CD4-positive, alpha-beta T cell treated with Interferon gamma for 1 hour (primary cell): ENCODE results near the gene IZUMO4.
"Not testable (repeated sequence)": the region's sequence is repeated elsewhere in the genome, so short reads cannot be mapped to it uniquely, and the experiment has no call there.

Experiments
- DNase-seq: peaks from one replicate; pipeline ENCODE4 v3.0.0-alpha.2; 2020

Gene IZUMO4

DNA sequence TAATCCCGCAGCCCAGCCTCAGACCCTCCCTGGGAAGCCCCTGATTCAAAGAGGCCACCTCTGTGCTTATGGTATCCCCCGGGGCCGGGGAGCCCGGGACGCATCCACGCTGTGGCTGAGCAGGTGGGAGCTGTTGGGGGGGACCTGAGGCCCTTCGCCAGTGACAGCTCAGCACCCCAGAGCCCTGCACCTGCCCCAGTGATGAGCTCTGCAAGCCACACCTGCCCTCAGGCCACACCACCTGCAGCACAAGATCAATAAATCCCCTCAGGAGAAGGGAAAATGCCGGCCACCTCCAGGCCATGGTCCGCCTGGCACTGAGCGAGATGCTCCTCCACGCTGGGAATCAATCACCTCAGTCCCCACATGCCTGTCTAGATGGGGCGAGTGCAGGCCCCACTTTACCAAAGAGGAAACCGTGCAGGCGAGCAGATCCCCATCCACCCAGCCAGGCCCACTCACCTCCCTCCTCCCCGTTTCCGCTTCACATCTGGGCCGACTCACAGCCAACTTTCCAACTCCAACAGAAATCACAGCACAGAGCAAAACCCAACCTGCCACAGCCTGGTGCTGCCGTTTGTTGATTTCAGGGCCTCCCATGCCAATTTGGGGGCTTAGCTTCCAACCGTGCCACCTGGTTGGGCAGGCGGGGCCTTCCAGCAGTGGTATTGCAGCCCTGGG lies 13.4 kb upstream of the IZUMO4 start:
- DNase-seq, result peak; percentile 69

DNA sequence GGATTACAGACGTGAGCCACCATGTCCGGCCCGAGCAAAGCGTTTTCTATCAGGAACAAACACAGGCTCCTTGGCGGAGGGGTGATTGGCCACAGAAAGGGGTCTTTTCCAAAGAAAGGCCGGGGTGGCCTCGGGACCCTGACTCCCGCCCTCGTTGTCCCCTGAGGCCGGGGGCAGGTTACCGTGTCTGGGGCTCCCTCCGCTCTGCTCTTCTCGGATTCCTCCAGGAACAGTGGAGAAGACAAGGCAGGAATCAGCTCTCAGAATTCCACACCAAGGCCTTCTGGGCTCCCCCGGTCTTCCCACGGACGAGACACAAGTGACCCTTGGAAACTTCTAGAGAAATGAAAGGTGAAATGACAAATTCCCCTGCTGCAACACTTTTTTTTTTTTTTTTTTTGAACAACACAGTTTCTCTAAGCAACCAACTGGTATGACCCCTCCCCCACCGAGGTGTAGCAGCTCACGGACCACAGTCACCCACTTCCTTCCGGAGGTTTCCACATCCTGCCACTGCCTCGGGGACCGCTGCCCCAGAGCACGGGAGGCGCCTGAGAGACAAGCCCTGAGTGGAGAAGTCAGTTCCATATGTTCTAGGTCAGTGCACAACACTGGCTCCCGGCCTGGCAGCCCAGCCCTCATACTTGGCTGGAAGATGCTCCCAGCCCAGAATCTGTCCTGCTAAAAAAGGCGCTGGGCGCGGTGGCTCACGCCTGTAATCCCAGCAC lies 11.6 kb upstream of the IZUMO4 start:
- DNase-seq, result peak; percentile 97

DNA sequence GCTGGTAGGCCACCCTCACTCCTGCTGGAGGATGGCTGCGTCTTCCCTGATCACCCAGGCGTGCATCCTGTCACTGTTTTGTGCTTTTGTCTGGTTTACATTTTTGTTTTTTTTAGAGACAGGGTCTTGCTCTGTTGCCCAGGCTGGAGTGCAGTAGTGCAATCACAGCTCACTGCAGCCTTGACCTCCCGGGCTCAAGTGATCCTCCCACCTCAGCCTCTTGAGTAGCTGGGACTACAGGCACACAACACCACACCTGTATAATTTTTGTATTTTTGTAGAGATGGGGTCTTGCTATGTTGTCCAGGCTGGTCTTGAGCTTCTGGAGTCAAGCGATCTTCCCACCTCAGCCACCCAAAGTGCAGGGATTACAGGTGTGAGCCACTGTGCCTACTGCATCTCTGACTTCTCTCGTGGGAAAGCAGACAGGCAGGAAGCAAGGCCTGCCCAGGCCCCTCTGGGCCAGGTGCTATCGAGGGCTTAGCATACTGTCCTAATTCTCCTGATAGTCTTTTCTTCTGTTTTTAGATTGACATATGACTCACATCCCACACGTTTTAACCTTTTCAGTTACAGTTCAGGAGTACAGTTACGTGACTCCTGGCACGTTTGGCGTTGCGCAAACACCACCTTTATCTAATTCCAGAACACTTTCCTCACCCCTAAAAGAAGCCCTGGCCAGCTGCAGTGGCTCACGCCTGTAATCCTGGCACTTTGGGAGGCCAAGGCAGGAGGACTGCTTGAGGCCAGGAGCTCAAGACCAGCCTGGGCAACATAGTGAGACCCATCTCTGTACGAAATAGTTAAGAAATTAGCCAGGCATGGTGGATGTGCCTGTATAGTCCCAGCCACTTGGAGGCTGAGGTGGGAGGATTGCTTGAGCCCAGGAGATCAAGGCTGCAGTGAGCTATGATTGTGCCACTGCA lies 9.8 kb upstream of the IZUMO4 start:
- peak; percentile 67 for DNase-seq

DNA sequence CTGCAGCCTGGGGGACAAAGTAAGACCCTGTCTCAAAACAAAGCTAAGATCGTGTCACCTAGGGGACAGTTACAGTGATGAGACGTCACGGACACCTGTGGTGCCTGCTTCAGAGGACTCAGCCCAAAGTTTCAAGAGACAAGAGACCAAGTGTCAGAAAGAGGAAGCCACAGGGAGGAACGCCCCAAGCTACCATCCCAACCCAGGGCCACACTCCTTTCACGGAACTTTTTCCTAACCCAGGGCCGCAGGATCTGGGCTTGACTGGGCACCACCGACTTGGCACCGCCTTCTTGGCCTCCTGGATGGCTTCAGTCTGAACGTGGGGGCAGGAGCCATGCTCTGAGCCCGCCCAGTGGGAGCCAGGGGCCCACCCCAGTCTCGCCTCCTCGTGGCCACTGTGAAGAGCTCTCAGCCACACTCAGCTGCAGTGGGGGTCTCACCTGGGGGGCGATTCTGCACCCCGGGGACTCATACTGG lies 9.1 kb upstream of the IZUMO4 start:
- DNase-seq, result peak; percentile 79

DNA sequence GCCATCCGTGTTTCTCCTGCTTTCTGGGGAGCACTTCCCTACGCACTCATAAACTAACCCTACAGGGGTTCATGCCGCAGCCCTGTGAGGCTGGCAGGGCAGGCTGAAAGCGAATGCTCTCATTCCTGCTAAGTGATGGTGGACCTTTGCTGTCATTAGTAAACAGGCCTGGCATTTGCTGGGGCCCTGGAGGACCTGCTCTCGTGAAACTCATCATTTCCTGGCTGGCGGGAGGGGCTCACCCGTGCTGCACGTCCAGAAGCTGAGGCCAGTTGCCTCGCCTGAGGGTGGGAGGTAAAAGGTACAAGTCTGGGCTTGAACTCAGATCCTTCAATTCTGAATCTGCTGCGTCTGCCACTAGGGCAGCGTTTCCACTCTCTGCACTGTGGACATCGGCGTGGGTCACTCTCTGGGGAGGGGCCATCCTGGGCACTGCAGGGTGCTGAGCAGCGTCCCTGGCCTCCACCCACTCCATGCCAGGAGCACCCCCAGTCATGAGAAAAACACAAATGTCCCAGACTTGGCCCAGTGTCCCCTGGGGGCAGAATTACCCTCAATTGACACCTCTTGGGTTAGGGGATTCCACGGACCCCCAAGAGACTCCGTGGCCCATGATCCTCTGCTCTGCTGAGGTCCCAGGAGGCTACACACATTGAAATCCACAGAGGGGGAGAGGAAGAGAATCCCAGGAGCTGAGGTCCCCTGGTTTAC lies 7.6 kb upstream of the IZUMO4 start:
- DNase-seq, result peak; percentile 46

DNA sequence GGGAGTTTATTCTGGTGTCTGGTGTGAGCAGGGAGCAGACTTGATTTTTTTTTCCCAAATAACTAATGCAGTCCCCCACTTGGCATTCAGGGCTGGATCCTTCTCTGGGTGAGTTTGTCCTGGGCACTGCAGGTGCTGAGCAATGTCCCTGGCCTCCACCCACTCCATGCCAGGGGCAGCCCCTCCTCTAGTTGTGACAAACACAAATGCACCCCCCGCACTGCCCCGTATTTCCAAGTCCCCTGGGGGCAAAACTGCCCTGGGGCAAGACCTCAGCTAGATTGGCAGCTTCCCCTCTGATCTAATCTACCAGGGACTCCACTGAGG lies 7.0 kb upstream of the IZUMO4 start:
- DNase-seq, result no peak

DNA sequence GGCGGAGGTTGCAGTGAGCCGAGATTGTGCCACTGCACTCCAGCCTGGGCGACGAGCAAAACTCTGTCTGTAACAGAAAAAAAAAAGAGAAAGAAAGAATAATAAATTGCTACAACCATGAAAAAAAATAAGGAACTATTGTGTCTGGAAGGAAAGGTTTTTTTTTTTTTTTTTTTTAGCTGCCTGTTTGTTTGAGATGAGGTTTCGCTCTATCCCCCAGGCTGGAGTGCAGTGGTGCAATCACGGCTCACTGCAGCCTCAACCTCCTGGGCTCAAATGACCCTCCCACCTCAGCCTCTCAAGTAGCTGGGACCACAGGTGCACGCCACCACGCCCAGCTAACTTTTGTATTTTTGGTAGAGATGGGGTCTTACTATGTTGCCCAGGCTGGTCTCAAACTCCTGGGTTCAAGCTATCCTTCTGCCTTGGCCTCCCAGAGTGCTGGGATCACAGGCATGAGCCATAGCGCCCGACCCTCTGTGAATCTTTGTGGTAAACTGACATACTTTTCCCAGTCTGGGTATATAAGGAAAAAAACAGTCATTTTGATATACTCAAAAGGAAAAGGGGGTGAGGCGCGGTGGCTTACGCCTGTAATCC lies 4.7 kb upstream of the IZUMO4 start:
- DNase-seq, result not testable (repeated sequence)

DNA sequence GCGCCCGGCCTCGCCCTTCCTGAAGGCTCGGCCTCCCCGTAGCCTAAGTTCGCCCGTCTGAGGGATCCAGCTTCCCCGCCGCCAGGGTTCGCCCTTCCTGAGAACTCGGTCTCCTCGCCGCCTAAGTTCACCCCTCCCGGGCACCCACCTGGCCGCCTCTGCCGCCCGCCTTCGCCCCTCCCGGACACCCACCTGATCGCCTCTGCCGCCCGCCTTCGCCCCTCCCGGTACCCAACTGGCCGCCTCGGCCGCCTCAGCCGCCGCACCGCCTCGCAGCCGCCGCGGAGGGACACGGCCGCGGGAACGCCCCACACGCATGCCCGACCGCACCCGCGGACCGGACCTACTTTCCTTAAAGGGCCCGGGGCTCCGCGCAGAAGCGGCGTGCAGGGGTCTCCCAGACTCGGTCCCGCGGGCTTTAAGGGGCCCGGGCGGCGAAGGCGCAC lies 658 bp upstream of the IZUMO4 start, which contains the start of gene MOB3A:
MOB3A (minus strand) TSS at position 293 of the 446 bp plus-strand sequence. CDS start 17,766 bp downstream, outside the sequence.
- peak; percentile 87 for DNase-seq

DNA sequence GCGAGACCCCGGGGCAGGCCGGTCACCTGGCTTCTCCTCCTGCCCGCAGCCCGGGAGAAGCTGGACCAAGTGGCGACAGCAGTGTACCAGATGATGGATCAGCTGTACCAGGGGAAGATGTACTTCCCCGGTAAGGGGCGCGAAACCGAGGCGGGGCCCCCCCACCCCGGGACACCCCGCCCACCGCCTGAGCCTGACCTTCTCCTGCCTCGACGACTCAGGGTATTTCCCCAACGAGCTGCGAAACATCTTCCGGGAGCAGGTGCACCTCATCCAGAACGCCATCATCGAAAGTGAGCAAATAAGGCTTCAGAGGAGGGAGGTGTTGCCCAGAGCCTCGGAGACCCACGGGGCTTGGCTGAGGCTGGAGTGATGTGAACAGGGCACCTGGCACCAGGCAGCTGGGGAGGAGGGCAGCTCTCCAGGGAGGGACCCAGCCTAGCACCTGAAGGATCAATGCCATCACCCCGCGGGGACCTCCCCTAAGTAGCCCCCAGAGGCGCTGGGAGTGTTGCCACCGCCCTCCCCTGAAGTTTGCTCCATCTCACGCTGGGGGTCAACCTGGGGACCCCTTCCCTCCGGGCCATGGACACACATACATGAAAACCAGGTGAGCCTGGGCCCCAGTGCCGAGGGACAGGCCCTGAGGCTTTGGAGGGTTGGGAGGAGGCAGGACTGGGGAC lies 629 bp downstream of the IZUMO4 start:
- peak; percentile 63 for DNase-seq

DNA sequence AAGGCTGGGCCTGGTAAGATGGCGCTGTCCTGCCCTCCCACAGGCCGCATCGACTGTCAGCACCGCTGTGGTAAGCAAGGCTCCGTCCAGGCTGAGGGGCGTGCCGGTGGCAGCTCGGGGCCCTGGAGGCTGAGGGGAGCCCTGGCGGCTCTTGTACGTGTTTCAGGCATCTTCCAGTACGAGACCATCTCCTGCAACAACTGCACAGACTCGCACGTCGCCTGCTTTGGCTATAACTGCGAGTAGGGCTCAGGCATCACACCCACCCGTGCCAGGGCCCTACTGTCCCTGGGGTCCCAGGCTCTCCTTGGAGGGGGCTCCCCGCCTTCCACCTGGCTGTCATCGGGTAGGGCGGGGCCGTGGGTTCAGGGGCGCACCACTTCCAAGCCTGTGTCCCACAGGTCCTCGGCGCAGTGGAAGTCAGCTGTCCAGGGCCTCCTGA lies 1.2 kb downstream of the IZUMO4 start:
- DNase-seq, result no peak

DNA sequence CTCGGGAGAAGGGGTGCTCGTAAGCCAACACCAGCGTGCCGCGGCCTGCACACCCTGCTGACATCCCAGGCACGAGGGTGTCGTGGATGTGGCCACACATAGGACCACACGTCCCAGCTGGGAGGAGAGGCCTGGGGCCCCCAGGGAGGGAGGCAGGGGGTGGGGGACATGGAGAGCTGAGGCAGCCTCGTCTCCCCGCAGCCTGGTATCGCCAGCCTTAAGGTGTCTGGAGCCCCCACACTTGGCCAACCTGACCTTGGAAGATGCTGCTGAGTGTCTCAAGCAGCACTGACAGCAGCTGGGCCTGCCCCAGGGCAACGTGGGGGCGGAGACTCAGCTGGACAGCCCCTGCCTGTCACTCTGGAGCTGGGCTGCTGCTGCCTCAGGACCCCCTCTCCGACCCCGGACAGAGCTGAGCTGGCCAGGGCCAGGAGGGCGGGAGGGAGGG lies 2.4 kb downstream of the IZUMO4 start:
- no peak for DNase-seq

DNA sequence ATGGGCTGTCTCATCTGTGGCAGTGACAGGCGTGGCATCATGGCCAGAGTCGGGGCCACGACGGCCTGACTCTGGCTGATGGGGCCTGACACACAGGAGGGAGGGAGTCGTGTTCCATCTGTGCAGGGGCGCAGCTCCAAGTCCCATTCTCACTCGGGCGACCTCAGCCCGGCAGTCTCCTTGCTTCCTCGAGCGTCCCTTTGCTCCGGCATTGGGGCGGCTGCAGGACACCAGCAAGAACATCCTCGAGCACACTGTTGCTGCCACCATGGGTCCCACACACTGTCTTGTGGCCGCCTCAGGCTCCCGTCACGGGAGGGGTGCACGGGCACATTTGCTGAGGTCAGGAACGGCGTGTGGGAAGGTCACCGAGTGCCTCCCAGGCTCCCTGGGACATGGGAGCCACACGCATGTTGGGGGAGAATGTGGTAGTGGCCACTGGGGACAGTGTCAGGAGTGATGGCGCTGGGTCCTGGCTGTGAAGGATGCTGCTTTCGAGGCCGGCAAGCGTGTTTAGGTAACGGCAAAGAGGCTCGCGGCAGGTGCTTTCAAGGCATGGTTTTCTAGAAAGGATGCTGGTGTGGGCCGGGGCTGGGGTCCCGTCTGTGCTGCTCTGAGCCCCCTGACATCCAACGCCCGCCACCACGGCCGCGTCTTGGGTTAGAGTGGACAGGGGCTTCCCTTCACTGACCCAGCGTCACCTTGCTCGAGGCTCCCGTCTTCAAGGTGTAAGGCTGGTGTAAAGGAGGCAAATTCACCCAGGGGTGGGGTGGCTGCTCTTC lies 3.4 kb downstream of the IZUMO4 start:
- no peak for DNase-seq

DNA sequence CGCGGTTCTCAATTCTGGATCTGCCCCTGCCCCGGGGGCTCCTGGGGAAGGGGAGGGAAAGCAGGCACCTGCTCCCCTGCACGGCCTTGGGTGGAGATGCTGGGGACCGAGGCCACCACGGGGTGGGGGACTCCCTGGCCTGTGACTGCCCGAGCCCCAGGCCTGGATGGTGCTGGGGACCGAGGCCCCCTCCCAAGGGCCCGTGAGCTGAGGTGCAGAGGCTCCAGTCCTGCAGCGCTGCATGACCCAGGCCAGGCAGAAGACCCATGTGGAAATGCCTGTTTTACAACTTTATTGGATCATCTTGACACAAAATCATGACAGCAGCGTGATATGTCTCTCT lies 4.0 kb downstream of the IZUMO4 start:
- DNase-seq, result no peak

DNA sequence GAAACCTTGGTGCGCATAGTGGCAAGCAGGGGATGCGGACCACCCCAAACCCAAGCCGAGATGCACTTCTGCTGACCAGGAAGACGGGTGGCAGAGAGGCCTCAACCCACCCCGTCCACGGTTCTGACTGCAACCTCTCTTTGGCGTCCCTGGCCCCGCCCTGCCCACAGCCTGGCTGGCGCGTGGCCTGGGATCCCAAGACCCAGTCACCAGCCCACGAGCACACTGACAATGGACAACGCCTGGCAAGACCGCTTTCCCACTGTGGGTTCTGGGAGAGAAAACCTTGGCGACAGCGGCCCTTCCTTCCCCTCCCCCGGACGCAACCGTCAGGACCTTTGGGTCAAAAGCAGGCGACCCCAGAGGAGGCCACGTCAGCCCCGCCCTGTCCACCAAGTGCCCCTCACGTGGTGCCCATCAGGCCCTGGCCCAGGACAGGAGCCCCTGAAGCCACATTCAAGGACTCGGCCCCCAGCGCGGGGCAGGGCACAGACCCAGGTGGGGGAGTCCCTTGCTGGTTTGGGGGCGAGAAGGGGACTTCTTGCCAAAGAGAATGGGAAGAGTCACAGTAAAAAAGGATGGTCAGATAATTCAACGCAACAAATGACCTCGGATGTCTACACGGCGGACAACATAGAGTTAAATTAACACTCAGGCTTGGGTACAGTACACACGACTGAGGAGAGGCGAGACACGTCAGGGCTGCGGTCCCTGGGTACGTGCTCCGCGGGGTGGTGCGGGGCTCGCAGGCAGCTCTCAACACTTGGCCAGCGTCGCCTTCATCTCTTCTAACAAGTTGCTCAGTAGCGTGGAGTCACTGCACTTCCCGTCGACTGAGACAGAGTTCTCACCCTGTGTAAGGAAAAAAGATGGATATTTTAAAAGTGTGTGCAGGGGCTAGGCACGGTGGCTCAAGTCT lies 5.0 kb downstream of the IZUMO4 start:
- DNase-seq, result no peak

DNA sequence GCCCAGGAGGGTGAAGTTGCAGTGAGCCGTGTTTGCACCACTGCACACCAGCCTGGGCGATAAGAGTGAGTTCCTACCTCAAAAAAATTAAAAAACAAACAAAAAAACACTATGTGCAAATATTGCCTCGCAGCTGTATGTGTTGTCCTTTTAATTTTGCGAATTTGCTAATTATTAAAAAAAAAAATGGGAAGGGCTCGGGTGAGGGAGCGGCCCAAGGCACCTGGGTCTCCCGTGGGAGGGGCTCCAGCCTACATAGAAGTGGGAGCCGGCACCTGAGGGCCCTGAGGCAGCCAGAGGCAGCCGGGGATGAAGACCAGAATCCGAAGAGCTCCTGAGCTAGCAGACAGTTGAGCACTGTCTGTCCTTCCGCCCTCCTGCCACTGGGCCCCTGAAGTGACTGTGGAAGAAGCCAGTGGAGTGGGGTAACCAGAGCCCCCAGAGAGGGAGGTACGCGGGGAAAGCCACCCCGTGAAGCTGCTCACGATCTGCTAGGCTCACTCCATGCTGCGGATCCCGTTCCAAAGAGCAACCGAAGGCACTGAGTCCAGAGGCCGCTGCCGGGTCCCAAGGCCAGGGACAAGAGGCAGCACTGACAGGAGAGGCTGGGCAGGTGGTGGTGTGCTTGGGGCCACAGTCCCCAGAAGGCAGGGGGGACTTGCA lies 6.5 kb downstream of the IZUMO4 start:
- no peak for DNase-seq

DNA sequence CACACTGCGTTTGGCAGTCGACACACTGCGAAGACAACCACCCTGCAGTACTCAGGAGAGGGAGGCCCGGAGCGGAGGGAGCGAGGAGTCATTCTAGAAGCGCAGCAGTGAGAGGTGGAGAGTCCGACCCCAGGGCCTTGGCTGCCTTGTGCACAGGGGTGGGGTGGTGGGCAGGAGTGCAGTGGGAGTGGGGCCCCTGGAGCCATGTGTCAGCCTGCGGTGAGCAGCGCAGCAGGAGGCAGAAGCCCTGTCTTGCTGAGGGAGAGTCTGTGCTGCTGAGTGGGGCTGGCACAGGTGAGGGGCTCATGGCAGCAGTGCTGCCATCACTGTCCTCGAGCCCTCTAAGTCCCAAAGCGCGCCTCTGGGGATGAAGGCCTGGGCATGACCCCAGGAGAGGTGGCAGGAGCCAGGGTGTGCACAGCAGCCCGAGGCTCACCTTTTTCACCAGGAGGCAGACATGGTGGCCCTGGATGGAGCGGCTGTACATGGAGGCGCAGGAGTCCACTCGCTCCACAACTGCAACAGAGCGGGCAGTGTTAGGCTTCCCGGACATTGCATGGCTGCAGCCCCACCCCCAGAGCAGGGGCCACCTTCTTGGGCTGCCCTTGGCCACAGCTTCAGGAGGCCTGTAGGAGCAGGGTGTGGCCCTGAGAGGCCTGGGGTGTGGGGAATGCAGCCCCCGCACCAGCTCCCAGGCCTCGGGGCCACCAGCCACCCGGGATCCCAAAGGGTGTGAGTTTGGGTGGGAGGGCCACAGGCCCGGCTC lies 11.7 kb downstream of the IZUMO4 start:
- no peak for DNase-seq

DNA sequence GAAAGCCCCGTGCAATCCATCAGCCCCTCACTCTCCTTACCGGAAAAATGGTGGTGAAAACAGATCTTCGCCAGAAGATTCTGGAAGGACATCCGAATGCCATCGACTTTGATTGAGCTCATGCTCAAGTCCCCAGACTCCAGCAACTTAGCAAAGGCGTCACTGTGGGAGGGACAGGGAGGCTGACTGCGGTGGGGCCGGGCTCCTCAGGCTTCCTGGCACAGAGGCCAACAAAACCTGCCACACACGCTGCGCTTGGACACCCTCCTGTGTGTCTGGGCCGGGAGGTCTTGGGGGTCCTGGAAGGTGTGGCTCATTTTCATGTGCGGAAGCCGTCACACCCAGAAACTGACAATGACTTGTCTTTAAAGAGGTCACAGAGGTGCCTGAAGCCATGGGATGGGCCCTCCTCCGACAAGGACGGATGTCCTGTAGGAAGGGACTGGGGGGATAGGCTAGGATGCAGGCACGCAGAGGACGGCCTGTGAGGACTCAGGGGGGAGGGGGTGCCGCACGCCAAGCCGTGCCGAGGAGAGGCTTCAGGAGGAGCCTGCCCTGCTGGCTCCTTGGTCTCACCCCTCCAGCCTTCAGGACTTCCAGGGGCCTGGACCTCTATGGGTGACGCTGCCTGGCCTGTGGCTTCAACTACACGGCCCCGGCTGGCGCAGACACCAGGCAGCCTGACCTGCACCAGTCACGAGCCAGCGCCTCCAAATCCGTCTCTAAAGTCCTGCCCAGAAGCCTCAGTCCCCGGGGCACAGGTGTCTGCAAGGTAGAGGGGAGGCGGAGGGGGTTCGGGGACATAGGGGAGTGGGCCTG lies 12.5 kb downstream of the IZUMO4 start:
- DNase-seq, result no peak
